Measurements from ENCODE around the gene RASSF3. TPM values are rescaled to one million over a fixed set of nuclear protein-coding genes. Genes with fewer than 3 reads are reported as not detected.

The RASSF3 gene
- total RNA-seq, 6 experiments from 2014 or later = 5.8 to 27.3 (median 10.6) TPM

GRCh38 chr12:64742416-64742815 is 132.1 kb downstream of the RASSF3 start:
- Histone ChIP-seq H3K27ac (no peak overlapping the region), H3K4me1 (no peaks in the 10 kb centered on the region), H3K4me3 (no peak overlapping the region), H3K36me3 (peaks cover 0 to 45% (median 23%) of the 10 kb centered on the region in 4 donors), H3K27me3 (no peaks in the 10 kb centered on the region), H3K9me3 (no peaks in the 10 kb centered on the region)
- intact Hi-C loops (cut with DNase I) = no loop called here
- no peak for ATAC-seq
- no peak for DNase-seq
- WGBS (ENCODE audit: insufficient coverage, low coverage, low lambda C conversion rate, missing lambda C conversion rate) = 73% methylated on average over 3 of the region's 3 CpGs
- no peak for TF ChIP-seq POLR2A (IDR thresholded peaks at IDR 0.05)
- TF ChIP-seq CTCF (IDR thresholded peaks at IDR 0.05) = no peak

GRCh38 chr12:64743206-64743605 is 132.9 kb downstream of the RASSF3 start:
- H3K4me3 ChIP-seq = no peak overlapping the region
- no peak for DNase-seq
- H3K27ac ChIP-seq = no peak overlapping the region
- no peaks in the 10 kb centered on the region for H3K27me3 ChIP-seq
- peaks cover 0 to 41% (median 20%) of the 10 kb centered on the region in 4 donors for H3K36me3 ChIP-seq
- no peaks in the 10 kb centered on the region for H3K9me3 ChIP-seq
- TF ChIP-seq CTCF (IDR thresholded peaks at IDR 0.05) (no peak), POLR2A (IDR thresholded peaks at IDR 0.05) (no peak)
- WGBS (ENCODE audit: insufficient coverage, low coverage, low lambda C conversion rate, missing lambda C conversion rate) = 84% methylated on average over 3 of the region's 3 CpGs
- no peak for ATAC-seq
- no peaks in the 10 kb centered on the region for H3K4me1 ChIP-seq
- intact Hi-C loops (cut with DNase I) = no loop called here

- no peak for DNase-seq
- Histone ChIP-seq H3K27me3 (no peaks in the 10 kb centered on the region), H3K36me3 (peaks cover 0 to 39% (median 17%) of the 10 kb centered on the region in 4 donors), H3K27ac (no peak overlapping the region), H3K4me1 (no peaks in the 10 kb centered on the region), H3K4me3 (no peak overlapping the region), H3K9me3 (no peaks in the 10 kb centered on the region)
- WGBS (ENCODE audit: insufficient coverage, low coverage, low lambda C conversion rate, missing lambda C conversion rate) = 79% methylated on average over 5 of the region's 5 CpGs
- ATAC-seq = peak in 1 of 4 donors; percentile 66
- no peak for TF ChIP-seq POLR2A (IDR thresholded peaks at IDR 0.05)
- no peak for TF ChIP-seq CTCF (IDR thresholded peaks at IDR 0.05)
- intact Hi-C loops (cut with DNase I) = no loop called here
Measured at GRCh38 chr12:64744422-64745258, 134.3 kb downstream of the RASSF3 start.

GRCh38 chr12:64745259-64745807 is 135.0 kb downstream of the RASSF3 start:
- H3K9me3 ChIP-seq = no peaks in the 10 kb centered on the region
- intact Hi-C loops (cut with DNase I) = no loop called here
- H3K27ac ChIP-seq = no peak overlapping the region
- H3K27me3 ChIP-seq = no peaks in the 10 kb centered on the region
- no peak for DNase-seq
- H3K4me1 ChIP-seq = no peaks in the 10 kb centered on the region
- no peak for ATAC-seq
- no peak overlapping the region for H3K4me3 ChIP-seq
- peaks cover 0 to 43% (median 18%) of the 10 kb centered on the region in 4 donors for H3K36me3 ChIP-seq
- TF ChIP-seq POLR2A (IDR thresholded peaks at IDR 0.05) (no peak), CTCF (IDR thresholded peaks at IDR 0.05) (no peak)
- WGBS (ENCODE audit: insufficient coverage, low coverage, low lambda C conversion rate, missing lambda C conversion rate) = 97% methylated on average over 6 of the region's 7 CpGs
